Adrenal gland (tissue), 5 donors: ENCODE measurements around the gene GANAB.

Experiments
- CTCF ChIP-seq, 6 experiments: fragments of 450-650 bp in 4 of 6; fragments of 200-600 bp in 2 of 6; sonication (generic) in 1 of 6; IDR thresholded peaks; 1 replicate in 5 of 6; 2 replicates in 1 of 6; pipeline versions ENCODE4 v1.5.1 to v1.8.0; 2016 to 2021; ENCODE audit warnings: antibody characterized with exemption in 6 of 6, mild to moderate bottlenecking in 2 of 6, moderate library complexity in 1 of 6
- POLR2A ChIP-seq, 2 donors: fragments of 450-650 bp; IDR thresholded peaks; one replicate each; pipeline ENCODE4 v1.6.1; 2017; ENCODE audit warnings: antibody characterized with exemption in 2 of 2, mild to moderate bottlenecking in 2 of 2, moderate library complexity in 1 of 2
- donor health status: DM: no; HTN: no; CAD: no.

DNA sequence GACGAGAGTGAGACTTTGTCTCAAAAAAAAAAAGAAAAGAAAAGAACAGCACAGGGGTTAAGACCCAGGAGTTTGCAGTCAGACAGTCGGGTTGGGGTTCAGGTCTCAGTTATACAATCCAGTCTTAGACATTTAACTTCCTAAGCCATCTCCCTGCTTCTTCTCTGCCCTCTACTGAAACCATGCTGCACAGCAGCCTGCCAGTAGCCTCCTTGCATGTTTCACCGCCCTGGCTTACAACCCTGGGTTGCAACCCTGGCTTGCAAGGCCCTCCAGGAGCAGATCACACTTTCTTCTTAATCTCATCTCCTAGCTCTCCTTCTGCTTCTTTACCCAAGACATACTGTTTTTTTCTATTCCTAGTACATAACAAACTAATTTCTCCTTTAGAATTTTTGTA is 18.7 kb downstream of the GANAB start:
- no peak for TF ChIP-seq CTCF (IDR thresholded peaks at IDR 0.05)
- no peak for TF ChIP-seq POLR2A (IDR thresholded peaks at IDR 0.05)
